GM21723 (cell line): ENCODE measurements around the gene HOXB3.

Experiments
- ATAC-seq: cut with Tn5 transposase; IDR thresholded peaks from one replicate; pipeline ENCODE4 v1.9.1; 2021; ENCODE audit warnings: mild to moderate bottlenecking, moderate library complexity; ENCODE audit not compliant: unreplicated experiment

HOXB3 gene

GRCh38 chr17:48589831-48590606 is at the start of gene HOXB3:
HOXB3 (minus strand) TSS chr17:48590241; CDS start chr17:48552474, 37,767 bp downstream.
- ATAC-seq: no peak

GRCh38 chr17:48639136-48639535 is 49.1 kb upstream of the HOXB3 start:
- no peak for ATAC-seq

- ATAC-seq: no peak
Measured at GRCh38 chr17:48637323-48638260, 47.6 kb upstream of the HOXB3 start.

DNA sequence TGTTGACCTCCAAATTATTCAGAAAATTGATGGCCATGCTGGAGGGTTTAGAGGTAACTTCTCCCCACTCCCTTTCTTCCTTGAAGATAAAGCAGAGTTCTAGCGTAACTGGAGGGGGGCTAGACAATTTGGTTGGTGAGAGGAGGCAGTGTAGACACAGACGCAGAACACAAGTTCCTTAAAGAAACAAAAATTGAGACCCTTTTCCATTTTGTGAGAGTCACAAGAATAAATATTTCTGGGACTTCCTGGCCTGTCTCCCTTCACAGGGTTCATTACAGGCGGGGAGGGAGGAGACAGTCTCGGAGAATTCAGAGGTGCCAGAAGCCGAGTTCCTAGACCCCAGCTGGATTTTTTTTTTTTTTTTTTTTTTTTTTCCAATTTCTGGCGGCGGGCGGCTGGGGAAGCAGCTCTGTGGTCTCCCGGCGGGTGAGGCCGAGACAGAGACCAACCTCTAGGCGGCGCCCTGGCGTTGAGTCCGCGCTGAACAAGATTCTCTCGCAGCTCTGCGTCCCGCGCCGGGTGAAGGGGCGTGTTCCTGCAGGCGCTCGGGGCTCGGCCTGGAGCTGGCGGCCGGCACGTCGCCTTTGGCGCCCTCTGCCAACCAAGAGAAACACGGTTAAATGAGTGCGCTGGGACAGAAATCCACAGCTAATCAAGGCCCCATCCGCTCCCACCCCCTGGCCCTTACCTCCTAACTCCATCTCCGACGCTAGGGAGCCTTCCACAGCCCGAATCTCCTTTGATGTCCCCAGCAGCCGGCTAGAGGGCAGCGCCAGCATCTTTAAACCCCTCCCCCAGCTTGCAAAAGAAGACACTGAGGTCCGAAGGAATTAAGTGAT is 46.4 kb upstream of the HOXB3 start:
- no peak for ATAC-seq

DNA sequence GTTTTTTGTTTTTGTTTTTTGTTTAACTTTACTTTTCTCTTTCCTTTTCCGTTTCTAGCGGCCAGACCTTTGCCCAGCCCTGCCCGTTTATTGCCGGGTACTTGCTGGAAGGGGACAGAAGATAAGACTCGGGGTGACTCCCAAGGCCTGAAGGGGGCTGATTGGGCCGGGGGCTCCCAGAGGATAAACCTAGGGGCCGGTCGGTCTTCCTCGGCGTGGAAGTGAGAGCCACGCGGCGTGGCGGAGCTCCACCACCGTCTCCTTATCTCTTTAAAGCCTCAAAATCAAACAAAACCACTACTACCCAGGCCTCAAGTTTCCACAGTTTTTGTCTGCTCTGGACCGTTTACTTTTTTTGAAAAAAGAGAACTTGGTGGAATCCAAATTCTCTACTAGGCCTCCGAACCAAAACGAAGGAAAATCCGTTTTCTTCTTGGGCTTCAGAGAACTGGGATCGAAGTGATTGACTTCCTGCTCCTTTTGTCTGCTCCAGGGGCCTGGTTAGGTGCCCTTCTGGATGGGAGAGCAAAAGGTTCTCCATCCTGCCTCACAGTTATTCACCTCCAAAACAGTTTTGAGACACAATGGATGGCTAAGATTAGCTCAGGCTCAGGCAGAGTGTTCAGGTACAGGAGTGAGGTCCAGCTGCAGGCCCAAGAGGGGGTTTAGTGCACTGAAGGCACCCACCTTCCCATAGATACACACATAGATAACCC is 44.6 kb upstream of the HOXB3 start:
- no peak for ATAC-seq

GRCh38 chr17:48633266-48633677 is 43.2 kb upstream of the HOXB3 start:
- no peak for ATAC-seq

- no peak for ATAC-seq
Measured at GRCh38 chr17:48632579-48633265, 42.7 kb upstream of the HOXB3 start.

DNA sequence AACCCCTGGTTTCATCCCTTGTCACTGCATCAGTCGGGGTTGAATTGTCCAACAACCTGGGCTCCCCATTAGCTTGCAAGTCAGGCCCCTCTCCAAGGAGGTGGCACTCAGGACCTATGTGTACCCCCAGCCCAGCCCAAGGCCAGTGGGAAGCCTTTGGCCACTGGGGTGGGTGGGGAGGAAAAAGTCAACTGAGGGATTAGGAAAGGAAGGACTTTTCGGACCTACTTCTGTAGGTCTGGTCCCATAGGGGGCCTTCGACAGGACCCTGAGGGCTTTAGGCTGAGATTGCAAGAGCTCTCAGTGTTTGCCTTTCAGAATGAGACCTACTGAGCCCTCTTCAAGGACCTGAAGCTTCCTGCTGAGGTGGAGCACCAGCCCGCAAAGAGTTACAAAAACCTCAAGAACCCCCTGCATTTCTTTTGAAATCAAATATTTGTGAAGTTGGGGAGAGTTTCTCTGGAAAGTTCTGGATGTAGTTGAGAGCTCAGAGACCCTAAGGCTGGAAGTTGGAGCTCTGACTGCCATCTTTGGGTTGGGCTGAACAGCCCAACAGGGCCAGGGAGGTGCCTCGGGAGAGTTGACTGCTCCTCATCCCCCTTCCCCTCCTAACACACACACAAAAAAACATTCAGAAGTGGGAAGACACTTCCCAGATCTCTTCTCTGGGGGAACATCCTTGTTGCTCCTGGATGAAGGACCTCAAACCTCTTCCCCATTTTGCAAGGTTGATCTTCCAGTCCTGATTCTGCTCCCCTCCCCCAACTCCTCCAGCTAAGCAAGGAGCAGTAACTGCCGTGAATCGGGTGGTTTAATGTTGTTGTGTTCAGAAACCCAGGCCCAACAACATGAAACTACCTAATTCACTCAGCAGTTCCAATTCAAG is 41.9 kb upstream of the HOXB3 start:
- no peak for ATAC-seq

DNA sequence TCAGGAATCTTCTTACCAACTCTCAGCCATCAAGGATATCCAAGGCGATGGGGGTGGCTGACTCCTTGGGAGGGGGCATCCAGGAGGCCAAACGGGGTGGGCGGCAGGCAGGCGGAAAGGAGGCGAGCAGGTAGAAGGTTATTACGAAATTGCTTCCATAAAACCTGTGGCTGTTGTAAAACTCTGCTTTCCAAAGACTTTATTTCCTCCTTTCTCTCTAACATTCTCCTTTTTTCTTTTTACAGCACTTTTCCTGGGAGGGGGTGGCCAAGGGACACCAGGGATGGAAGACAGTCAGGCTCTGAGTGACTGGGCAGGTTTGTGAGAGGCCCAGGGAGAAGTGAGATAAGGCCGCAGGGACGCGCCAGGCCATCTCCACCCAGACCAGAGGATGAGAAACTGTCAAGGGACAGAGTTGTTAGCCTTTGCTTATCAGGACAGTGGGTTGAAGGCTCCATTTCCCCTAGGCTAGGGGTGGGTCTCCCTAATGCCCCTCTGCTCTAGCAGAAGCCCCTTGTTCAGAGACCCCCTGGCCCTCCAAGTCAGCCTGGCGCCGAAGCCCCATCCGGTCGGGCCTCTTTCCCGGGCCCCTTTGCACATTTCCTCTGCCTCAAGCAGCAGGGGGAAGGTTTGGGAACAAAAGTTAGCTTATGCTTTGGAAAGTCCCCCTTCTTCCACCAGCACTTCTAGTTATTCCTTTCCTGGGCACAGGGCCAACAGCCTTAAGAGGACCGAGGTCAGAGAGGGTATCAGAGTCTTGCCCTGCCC is 41.1 kb upstream of the HOXB3 start:
- no peak for ATAC-seq

GRCh38 chr17:48630009-48630924 is 40.2 kb upstream of the HOXB3 start:
- ATAC-seq: no peak

GRCh38 chr17:48629411-48629759 is 39.3 kb upstream of the HOXB3 start:
- no peak for ATAC-seq

DNA sequence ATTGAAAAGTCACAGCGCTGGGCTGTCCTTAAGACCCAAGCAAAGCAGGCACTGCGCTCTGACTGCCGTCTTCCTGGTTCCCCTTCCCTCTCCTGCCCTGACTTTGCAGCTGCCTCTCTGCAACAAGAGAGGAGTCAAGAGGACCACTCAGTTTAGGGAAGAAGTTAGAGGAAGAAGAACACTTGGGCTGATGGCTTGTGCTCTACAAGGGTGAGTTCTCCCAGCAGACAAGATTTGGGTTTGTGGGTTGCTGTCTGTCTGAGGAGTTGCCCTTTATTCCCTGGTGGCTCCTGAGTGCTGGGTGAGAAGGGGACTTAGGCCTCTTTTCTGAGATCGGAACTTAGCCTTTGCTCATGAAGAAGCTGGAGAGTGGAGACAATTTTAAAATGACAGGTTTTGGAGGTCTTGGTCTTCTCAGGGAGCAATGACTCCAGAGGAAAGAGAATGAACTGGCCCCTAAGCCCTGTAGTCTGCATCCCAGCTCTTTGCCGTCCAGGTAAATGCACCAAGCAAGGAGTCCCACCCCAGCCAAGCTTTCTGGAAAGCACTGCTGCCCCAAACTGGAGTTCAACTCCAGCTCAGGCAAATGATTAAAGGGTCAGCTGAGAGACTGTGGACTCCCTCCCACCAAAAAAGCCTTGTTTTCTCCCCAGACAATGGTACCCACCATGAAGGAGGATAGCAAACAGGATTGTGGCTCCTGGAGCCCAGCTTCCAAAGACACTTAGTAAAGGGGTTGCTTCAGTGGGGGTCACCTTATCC is 38.8 kb upstream of the HOXB3 start:
- ATAC-seq: no peak

- ATAC-seq: no peak
Measured at GRCh38 chr17:48627623-48628521, 37.8 kb upstream of the HOXB3 start.

DNA sequence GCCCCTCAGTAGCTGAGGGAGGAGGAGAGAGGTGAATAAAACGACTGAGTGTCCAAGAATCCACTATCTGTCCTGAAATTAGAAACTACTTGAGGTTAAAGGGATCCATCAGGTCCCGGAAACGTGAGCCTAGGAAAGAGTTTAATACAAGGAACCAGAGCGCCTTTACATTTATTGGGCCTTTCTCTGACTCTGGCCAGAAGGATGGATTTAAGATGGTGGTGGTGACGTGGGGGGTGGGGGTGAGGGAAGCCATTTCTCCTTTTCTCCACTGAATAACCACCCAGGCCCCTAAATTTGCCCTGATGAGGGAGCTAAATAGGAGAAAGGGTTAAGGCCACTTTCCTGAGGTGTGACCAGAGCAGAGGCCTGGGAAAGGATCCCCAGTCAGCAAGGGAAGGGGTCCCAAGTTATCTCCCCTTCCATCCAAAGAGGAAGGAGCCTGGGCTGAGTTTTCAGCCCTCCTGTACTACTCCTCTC is 37.1 kb upstream of the HOXB3 start:
- ATAC-seq: no peak
